ENCODE measurements around the gene OPRD1. TPM values are rescaled to one million over a fixed set of nuclear protein-coding genes. Genes with fewer than 3 reads are reported as not detected.
"Not testable (repeated sequence)": the region's sequence is repeated elsewhere in the genome, so short reads cannot be mapped to it uniquely, and the experiment has no call there.

Gene OPRD1
- total RNA-seq, 1 donor from 2014 or later: 0.09 TPM

DNA sequence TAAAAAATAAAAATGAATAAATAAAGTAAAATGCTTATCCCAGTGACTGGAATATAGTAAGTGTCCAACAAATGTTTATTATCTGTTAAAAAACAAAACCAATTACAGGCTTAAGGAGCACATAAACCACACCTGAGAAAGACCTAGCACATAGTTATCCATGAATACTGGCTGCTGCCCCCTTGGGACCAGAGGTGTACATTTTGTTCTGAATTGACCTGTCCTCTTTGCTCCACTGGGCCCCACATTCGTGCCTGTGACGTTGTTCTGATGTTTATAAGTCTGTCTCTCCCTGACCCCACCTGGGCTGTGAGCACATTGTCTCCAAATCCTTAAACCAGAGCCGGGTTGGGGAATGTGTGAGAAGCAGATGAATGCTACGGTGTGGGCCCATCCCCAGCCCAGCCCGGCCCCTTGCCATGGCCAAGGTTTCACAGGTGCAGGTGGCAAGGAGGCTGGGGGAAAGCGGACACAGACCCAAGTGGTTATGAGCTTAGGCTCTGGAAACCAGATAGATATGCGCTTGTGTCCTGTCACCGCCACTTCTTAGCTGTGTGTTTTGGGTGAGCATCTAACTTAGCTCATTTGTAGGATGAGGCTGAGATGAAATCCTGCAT, 29.1 kb downstream of the OPRD1 start:
- Mint-ChIP-seq H3K36me3 (ENCODE audit: low read depth) (no peaks in the 10 kb centered on the region), H3K27me3 (peaks cover 16% of the 10 kb centered on the region), H3K27ac (no peak overlapping the region), H3K4me1 (peaks cover 5% of the 10 kb centered on the region), H3K4me3 (no peak overlapping the region), H3K9me3 (no peaks in the 10 kb centered on the region)
- intact Hi-C loops (cut with micrococcal nuclease): no loop called here
- no peak for DNase-seq

DNA sequence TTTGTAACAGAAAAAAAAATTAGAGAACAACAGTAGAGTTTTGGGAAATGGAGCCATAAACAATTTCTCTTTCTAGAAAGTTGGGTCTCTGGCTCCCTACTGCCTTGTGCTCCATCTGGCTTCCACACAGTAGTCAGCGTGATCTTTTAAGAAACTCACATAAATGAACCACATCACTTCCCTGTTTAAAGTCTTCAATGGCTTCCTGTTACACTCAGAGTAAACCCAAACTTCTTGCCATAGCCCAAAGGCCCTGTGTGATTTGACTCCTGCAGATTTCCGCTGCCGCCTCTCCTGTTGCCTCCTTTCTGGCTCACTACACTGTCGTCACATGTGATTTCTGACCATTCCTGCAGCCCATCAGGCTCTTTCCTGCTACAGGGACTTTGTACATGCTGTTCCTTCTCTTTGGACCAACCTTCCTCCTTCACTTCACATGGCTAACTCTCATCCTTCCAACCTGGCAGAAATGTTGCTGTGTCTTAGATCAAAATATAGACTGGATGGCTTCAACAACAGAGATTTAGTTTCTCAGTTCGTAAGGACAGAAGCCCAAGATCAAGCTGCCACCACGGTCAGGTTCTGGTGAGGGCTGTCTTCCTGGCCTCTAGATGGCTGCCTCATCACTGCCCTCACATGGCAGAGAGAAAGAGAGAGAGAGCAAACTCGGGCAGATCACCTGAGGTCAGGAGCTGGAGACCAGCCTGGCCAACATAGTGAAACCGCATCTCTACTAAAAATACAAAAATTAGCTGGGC, 34.0 kb downstream of the OPRD1 start:
- no peak overlapping the region for H3K4me3 Mint-ChIP-seq
- no peaks in the 10 kb centered on the region for H3K9me3 Mint-ChIP-seq
- no peaks in the 10 kb centered on the region for H3K36me3 Mint-ChIP-seq (ENCODE audit: low read depth)
- intact Hi-C loops (cut with micrococcal nuclease): no loop called here
- H3K4me1 Mint-ChIP-seq: peaks cover 7% of the 10 kb centered on the region
- DNase-seq: no peak
- H3K27ac Mint-ChIP-seq: peak overlapping the region; percentile 4
- H3K27me3 Mint-ChIP-seq: no peaks in the 10 kb centered on the region

DNA sequence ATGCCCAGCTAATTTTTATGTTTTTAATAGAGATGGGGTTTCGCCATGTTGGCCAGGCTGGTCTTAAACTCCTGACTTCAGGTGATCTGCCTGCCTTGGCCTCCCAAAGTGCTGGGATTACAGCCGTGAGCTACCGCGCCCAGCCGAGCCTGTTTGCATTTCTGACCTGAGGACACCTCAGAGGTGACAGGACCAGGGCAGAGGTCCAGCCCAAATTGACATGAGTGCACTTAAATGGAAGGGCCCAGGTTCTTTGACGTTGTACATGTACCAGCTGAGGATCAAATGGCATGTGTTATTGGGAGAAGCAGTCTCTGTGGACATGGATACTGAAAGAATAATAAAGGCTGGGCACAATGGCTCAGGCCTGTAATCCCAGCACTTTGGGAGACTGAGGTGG, 35.2 kb downstream of the OPRD1 start:
- DNase-seq; H3K9me3 Mint-ChIP-seq; H3K36me3 Mint-ChIP-seq (ENCODE audit: low read depth); H3K27me3 Mint-ChIP-seq; intact Hi-C loops (cut with micrococcal nuclease); H3K27ac Mint-ChIP-seq; H3K4me1 Mint-ChIP-seq; H3K4me3 Mint-ChIP-seq: not testable (repeated sequence)

DNA sequence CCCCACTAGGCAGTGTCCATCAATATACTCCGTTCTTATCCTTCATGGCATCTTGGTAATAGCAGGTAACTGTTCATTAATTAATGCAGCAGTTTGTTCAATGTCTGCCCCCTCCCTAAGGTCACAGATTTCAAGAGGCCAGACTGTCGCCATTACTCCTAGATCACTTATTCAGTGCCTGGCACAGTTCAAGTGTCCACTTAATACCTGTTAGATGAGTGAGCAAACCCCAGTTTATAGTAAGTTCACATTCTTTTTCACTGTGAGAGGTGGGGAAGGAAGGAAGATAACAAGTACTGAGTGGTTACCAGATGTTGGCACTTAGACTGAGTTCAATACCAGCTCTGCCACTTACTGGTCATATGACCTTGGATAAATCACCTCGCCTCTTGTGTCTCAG, 36.4 kb downstream of the OPRD1 start:
- no peaks in the 10 kb centered on the region for H3K36me3 Mint-ChIP-seq (ENCODE audit: low read depth)
- H3K4me3 Mint-ChIP-seq: no peak overlapping the region
- peaks cover 7% of the 10 kb centered on the region for H3K4me1 Mint-ChIP-seq
- H3K27ac Mint-ChIP-seq: no peak overlapping the region
- intact Hi-C loops (cut with micrococcal nuclease): no loop called here
- no peak for DNase-seq
- H3K27me3 Mint-ChIP-seq: peaks cover 5% of the 10 kb centered on the region
- H3K9me3 Mint-ChIP-seq: no peaks in the 10 kb centered on the region

DNA sequence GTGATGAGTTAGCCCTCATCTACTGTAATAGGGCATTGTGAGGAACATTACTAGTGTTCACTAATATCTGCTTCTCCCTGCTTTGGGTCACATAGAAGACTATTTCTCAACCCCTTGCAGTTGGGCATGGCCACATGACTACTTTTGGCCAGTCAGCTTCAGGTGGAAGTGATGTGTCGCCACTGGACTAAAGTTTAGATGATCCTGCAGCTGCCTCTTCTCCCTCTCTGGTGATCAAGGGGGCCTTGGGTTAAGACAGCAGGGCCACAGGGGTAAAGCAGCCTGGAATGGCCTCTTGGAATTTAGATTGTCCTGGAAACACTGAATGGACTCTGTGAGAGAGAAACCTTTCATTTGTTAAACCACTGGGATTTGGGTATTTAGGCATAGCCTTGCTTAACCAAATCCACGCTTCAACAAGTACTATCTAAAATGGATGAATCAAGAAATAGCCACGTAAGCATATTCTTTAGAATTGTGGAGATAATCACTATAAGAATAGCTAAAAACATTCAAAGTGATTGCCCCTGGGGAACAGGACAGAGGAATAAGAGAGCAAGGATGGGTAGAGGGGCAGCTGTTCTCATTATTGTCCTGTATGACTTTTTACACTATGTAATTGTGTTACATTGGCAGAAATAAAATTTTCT, 41.2 kb downstream of the OPRD1 start:
- H3K27me3 Mint-ChIP-seq: peaks cover 18% of the 10 kb centered on the region
- no peak overlapping the region for H3K4me3 Mint-ChIP-seq
- H3K4me1 Mint-ChIP-seq: peaks cover 5% of the 10 kb centered on the region
- intact Hi-C loops (cut with micrococcal nuclease): no loop called here
- H3K36me3 Mint-ChIP-seq (ENCODE audit: low read depth): no peaks in the 10 kb centered on the region
- no peak for DNase-seq
- no peaks in the 10 kb centered on the region for H3K9me3 Mint-ChIP-seq
- no peak overlapping the region for H3K27ac Mint-ChIP-seq

DNA sequence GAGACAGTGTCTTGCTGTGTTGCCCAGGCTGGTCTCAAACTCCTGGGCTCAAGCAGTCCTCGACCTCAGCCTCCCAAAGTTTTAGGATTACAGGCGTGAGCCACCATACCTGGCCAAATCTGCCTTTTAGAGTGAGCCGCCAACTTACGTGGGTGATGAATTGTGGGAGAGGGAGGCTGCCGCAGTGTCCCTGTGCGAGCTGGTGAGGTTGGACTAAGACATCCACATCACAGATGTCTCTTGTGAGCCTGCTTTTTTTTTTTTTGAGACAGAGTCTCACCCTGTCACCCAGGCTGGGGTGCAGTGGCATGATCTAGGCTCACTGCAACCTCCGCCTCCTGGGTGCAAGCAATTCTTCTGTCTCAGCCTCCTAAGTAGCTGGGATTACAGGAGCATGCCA, 42.4 kb downstream of the OPRD1 start:
- H3K4me3 Mint-ChIP-seq; H3K36me3 Mint-ChIP-seq (ENCODE audit: low read depth); intact Hi-C loops (cut with micrococcal nuclease); DNase-seq; H3K4me1 Mint-ChIP-seq; H3K27ac Mint-ChIP-seq; H3K9me3 Mint-ChIP-seq: not testable (repeated sequence)
- peaks cover 18% of the 10 kb centered on the region for H3K27me3 Mint-ChIP-seq

DNA sequence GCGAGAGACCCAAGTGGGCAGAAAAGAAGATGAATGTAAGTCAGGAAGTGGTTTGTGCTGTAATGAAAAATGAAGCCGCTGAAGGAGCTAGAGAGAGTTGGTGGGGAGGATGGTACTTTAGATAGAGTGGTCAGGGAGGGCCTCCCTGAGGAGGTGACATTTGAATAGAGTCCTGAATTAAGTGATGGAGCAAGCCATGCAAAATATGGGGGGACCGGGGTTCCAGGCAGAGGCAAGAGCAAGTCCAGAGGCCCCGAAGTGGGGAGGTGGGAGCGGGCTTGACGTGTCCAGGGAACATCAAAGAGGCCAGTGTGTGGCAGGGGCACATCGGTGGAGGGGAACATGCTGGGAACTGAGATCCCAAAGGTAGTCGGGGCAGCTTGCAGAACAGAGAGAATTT, 43.1 kb downstream of the OPRD1 start:
- Mint-ChIP-seq H3K9me3 (no peaks in the 10 kb centered on the region), H3K36me3 (ENCODE audit: low read depth) (no peaks in the 10 kb centered on the region), H3K4me1 (peaks cover 5% of the 10 kb centered on the region), H3K27me3 (peaks cover 18% of the 10 kb centered on the region), H3K27ac (no peak overlapping the region), H3K4me3 (no peak overlapping the region)
- DNase-seq: no peak
- intact Hi-C loops (cut with micrococcal nuclease): no loop called here

DNA sequence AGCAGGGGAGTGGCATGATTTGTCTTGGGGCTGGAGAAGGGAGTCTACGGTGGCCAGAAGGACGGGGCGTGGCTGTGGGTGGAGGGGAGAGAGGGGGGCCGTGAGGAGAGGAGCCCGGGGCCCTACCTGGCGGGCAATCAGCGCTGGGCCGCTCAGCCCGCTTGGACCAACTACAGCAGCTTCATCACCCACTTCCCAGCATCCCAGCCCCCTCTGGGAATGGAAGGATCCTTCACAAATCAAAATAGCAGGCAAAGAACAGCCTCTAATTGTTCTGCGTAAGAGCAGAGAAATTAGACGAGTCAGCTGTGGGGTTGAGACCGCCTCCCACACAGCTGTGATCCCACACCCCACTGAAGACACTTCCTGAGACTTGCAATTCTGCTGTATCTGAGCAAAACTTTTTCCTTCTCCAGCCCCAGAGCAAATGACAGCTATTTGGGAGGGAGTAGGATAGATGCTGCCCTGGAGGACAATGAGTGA, 43.5 kb downstream of the OPRD1 start:
- intact Hi-C loops (cut with micrococcal nuclease): no loop called here
- H3K4me3 Mint-ChIP-seq: no peak overlapping the region
- H3K9me3 Mint-ChIP-seq: no peaks in the 10 kb centered on the region
- peaks cover 18% of the 10 kb centered on the region for H3K27me3 Mint-ChIP-seq
- peaks cover 5% of the 10 kb centered on the region for H3K4me1 Mint-ChIP-seq
- no peak overlapping the region for H3K27ac Mint-ChIP-seq
- DNase-seq: no peak
- H3K36me3 Mint-ChIP-seq (ENCODE audit: low read depth): no peaks in the 10 kb centered on the region

DNA sequence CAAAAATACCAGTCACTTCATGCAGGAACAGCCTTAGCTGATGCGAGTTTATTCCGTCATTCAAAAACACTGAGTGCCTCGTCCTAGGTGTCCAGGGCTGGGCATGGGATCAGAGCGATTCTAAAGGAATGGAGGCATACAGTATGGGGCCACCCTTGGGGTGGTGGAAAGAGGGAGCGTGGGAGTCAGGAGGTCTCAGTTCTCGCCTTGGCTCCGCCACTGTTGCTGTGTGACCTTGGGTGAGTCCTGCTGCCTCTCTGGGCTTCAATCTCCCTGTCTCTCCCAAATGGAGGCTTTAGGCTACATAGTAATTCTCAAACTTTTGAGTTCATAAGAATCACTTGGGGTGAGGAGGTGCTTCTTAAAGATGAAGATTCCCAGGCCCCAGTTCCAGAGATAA, 44.0 kb downstream of the OPRD1 start:
- Mint-ChIP-seq H3K4me1 (peaks cover 5% of the 10 kb centered on the region), H3K36me3 (ENCODE audit: low read depth) (no peaks in the 10 kb centered on the region), H3K4me3 (no peak overlapping the region), H3K9me3 (no peaks in the 10 kb centered on the region), H3K27ac (no peak overlapping the region), H3K27me3 (peaks cover 18% of the 10 kb centered on the region)
- intact Hi-C loops (cut with micrococcal nuclease): no loop called here
- no peak for DNase-seq

DNA sequence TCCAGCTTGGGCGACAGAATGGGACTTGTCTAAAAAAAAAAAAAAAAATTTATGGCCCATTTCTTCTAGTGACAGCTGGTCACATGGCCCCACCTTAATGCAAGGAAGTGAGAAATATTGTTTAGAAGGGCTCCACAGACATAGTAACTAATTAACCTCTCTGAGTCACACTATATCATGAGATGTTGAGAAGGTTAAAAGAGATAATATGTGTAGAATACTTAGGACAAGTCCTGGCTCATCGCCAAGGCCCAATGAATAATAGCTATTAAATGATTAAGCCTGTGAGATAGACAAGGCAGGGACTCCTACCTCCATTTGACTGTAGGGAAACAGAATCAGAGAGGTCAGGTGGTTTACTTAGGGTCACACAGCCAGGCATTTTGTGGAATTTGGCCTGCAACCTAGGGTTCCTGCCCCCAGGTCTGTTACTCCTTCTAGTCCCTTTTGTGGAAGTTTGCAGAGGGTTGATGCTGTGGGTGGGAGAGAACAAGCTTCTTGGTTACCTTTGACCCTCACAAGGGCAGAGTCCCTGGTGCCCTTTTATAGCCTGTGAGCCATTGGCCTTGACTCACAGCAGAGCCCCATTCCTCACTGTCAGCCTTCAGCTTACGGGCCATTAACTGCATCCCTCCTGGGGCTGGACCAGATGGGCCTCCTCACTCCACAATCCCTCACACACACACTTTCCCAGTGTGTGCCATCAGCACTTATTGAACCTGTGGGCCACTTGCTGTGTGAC, 48.5 kb downstream of the OPRD1 start:
- Mint-ChIP-seq H3K9me3 (no peaks in the 10 kb centered on the region), H3K36me3 (ENCODE audit: low read depth) (no peaks in the 10 kb centered on the region), H3K27ac (no peak overlapping the region), H3K27me3 (peaks cover 5% of the 10 kb centered on the region), H3K4me3 (no peak overlapping the region), H3K4me1 (no peaks in the 10 kb centered on the region)
- no peak for DNase-seq
- intact Hi-C loops (cut with micrococcal nuclease): no loop called here

DNA sequence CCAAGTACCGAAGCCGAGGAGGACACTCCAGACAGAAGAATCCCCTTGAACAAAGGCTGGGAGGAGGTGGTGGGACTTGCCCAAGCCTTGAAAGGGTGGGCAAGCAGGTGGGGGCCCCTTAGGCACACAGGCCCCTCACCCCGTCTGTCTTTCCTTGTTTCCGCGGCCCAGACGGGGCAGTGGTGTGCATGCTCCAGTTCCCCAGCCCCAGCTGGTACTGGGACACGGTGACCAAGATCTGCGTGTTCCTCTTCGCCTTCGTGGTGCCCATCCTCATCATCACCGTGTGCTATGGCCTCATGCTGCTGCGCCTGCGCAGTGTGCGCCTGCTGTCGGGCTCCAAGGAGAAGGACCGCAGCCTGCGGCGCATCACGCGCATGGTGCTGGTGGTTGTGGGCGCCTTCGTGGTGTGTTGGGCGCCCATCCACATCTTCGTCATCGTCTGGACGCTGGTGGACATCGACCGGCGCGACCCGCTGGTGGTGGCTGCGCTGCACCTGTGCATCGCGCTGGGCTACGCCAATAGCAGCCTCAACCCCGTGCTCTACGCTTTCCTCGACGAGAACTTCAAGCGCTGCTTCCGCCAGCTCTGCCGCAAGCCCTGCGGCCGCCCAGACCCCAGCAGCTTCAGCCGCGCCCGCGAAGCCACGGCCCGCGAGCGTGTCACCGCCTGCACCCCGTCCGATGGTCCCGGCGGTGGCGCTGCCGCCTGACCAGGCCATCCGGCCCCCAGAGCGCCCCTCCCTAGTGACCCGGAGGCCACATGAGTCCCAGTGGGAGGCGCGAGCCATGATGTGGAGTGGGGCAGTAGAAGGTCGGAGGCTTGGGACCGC, 50.8 kb downstream of the OPRD1 start:
- Mint-ChIP-seq H3K4me3 (no peak overlapping the region), H3K36me3 (ENCODE audit: low read depth) (no peaks in the 10 kb centered on the region), H3K9me3 (no peaks in the 10 kb centered on the region), H3K27ac (no peak overlapping the region), H3K4me1 (no peaks in the 10 kb centered on the region), H3K27me3 (peaks cover 7% of the 10 kb centered on the region)
- intact Hi-C loops (cut with micrococcal nuclease): no loop called here
- no peak for DNase-seq

DNA sequence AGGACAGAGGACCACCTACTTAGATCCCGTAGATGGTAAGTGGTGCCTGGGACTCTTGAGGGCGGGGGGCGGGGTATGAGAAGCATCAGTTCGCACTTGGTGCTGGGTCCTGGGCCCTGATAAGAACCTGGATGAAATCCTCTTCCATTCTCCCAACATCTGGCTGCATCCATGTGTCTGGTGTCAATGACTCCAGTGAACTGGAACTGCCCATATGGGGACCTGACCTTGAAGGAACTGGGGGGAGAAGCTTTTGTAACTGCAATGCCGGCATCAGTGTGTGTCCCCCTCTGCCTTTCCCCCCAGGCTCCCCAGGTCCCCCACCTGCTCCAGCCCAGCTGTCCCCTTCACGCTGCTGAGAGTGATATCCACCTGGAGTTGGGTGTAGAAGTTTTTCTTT, 52.7 kb downstream of the OPRD1 start:
- H3K4me1 Mint-ChIP-seq: no peaks in the 10 kb centered on the region
- intact Hi-C loops (cut with micrococcal nuclease): no loop called here
- no peaks in the 10 kb centered on the region for H3K9me3 Mint-ChIP-seq
- peaks cover 7% of the 10 kb centered on the region for H3K27me3 Mint-ChIP-seq
- no peak overlapping the region for H3K27ac Mint-ChIP-seq
- H3K36me3 Mint-ChIP-seq (ENCODE audit: low read depth): no peaks in the 10 kb centered on the region
- no peak for DNase-seq
- no peak overlapping the region for H3K4me3 Mint-ChIP-seq

DNA sequence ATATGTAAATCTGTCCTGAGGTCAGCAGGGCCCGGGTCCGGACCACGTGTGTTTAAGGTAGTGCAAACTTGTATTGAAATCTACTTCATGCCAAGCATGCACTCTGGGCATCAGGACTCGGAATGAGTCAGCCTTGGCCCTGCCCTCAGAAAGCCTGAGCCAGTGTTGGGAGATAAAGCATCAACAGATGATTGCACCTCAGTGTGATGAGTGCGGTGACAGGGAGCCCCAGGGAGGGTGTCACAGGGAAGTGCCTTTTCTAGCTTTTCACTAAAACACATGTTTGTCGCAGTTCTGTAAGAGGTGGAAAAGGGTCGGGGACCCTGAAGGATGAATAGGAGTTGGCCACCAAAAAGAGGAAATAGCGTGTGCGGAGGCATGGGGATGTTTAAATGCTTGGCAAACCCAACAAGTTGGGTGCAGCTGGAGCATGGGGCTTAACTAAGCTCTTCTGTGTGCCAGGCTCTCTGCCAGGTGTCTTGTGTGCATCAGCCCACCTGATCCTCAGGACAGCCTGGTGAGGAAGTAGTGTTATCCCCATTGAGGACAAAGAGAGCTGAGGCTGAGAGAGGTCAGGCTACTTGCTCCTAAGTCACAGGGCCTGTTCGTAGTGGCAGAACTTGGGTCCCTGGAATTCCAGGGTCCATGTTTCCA, 54.2 kb downstream of the OPRD1 start:
- no peaks in the 10 kb centered on the region for H3K4me1 Mint-ChIP-seq
- H3K9me3 Mint-ChIP-seq: no peaks in the 10 kb centered on the region
- H3K27ac Mint-ChIP-seq: no peak overlapping the region
- H3K27me3 Mint-ChIP-seq: peaks cover 7% of the 10 kb centered on the region
- intact Hi-C loops (cut with micrococcal nuclease): no loop called here
- no peak for DNase-seq
- H3K4me3 Mint-ChIP-seq: no peak overlapping the region
- H3K36me3 Mint-ChIP-seq (ENCODE audit: low read depth): no peaks in the 10 kb centered on the region

Data from activated CD4-positive, alpha-beta T cell treated with anti-CD3 and anti-CD28 coated beads, Interleukin-2, amount 10 ng/mL, durations not matched to agents 24 days and 14 days (primary cell).